Endothelial cell of umbilical vein (primary cell): ENCODE data around the gene VPS16.

ENCODE experiments used
- CTCF ChIP-seq, 2 donors: IDR thresholded peaks; 1 replicate in 1 of 2; 2 replicates in 1 of 2; pipeline ENCODE4 v1.5.1; 2011; ENCODE audit warnings: low read length in 2 of 2, mild to moderate bottlenecking in 2 of 2, moderate library complexity in 2 of 2, control low read depth in 1 of 2, inconsistent platforms in 1 of 2, low read depth in 1 of 2; ENCODE audit not compliant: insufficient read depth in 1 of 2; ENCODE audit errors: extremely low read depth in 1 of 2
- FOS ChIP-seq: IDR thresholded peaks from 2 replicates; pipeline ENCODE4 v1.6.1; 2011; ENCODE audit warnings: mild to moderate bottlenecking, low read length, moderate library complexity, borderline replicate concordance; ENCODE audit not compliant: insufficient read depth
- POLR2AphosphoS5 ChIP-seq: IDR thresholded peaks from 2 replicates; pipeline ENCODE4 v1.6.1; 2012; ENCODE audit warnings: low read depth, mild to moderate bottlenecking, control low read depth, low read length, moderate library complexity; ENCODE audit not compliant: insufficient read depth

- TF ChIP-seq POLR2AphosphoS5, result no peak
- no peak for TF ChIP-seq CTCF (IDR thresholded peaks at IDR 0.05; ENCODE audit: extremely low read depth in 1 of 2, insufficient read depth in 1 of 2, low read depth in 1 of 2, low read length in 2 of 2)
- peak; percentile 36 for TF ChIP-seq FOS
These were observed 3.2 kb upstream of the VPS16 start for GRCh38 chr20:2837221-2837960.
